C4-2B (cell line): ENCODE measurements around the gene ANKRD22.

ENCODE experiments used
- CTCF ChIP-seq: fragments of 450-650 bp; conservative IDR thresholded peaks from 2 replicates; pipeline ENCODE4 v1.5.1; 2017; ENCODE audit warnings: mild to moderate bottlenecking
- ZFX ChIP-seq: fragments of 450-650 bp; IDR thresholded peaks from 2 replicates; pipeline ENCODE4 v1.6.1; 2017

- no peak for TF ChIP-seq CTCF
- TF ChIP-seq ZFX: no peak
Observed at GRCh38 chr10:88873757-88874156, 22.1 kb upstream of the ANKRD22 start.
